NB4 (cell line): Measurements from ENCODE around the gene DPF3.

Source experiments
- DNase-seq: peaks from one replicate; pipeline ENCODE4 v3.0.0; 2010; ENCODE audit warnings: low read depth
- H3K4me3 ChIP-seq: one replicate; pipeline ENCODE4 v1.5.1; 2011; ENCODE audit warnings: mild to moderate bottlenecking, low read depth, low read length, moderate library complexity
- CTCF ChIP-seq: IDR thresholded peaks from one replicate; pipeline ENCODE4 v1.5.1; 2012; ENCODE audit warnings: low read depth, low read length
- MAX ChIP-seq: IDR thresholded peaks from 2 replicates; pipeline ENCODE4 v1.6.1; 2011; ENCODE audit warnings: low read depth, low read length
- MYC ChIP-seq: IDR thresholded peaks from 2 replicates; pipeline ENCODE4 v1.6.1; 2011; ENCODE audit warnings: low read depth, low read length
- POLR2A ChIP-seq: IDR thresholded peaks from 2 replicates; pipeline ENCODE4 v1.6.1; 2011; ENCODE audit warnings: mild to moderate bottlenecking; ENCODE audit not compliant: insufficient read length; ENCODE audit errors: extremely low read depth

DPF3 gene

GRCh38 chr14:72782817-72783216 is 111.1 kb downstream of the DPF3 start:
- DNase-seq = no peak

GRCh38 chr14:72781561-72782508 is 112.1 kb downstream of the DPF3 start:
- no peak for DNase-seq
- TF ChIP-seq MYC = no peak
- TF ChIP-seq POLR2A = no peak
- TF ChIP-seq CTCF = no peak
- no peak for TF ChIP-seq MAX
- no peak overlapping the region for H3K4me3 ChIP-seq

More at GRCh38 chr14:72782817-72783216, 111.1 kb downstream of the DPF3 start:
- no peak for TF ChIP-seq MYC
- TF ChIP-seq MAX = no peak
- TF ChIP-seq POLR2A = no peak
- TF ChIP-seq CTCF = no peak
- no peak overlapping the region for H3K4me3 ChIP-seq

- DNase-seq = no peak
- TF ChIP-seq CTCF (no peak), MAX (no peak), MYC (no peak), POLR2A (no peak)
- H3K4me3 ChIP-seq = no peak overlapping the region
Observed at GRCh38 chr14:72780751-72781150, 113.2 kb downstream of the DPF3 start.

GRCh38 chr14:72779679-72780078 is 114.2 kb downstream of the DPF3 start:
- no peak for TF ChIP-seq CTCF
- TF ChIP-seq POLR2A = no peak
- TF ChIP-seq MYC = no peak
- TF ChIP-seq MAX = no peak
- no peak overlapping the region for H3K4me3 ChIP-seq
- DNase-seq = no peak

- TF ChIP-seq POLR2A = no peak
- no peak for TF ChIP-seq CTCF
- TF ChIP-seq MYC = no peak
- no peak for TF ChIP-seq MAX
- no peak for DNase-seq
- H3K4me3 ChIP-seq = no peak overlapping the region
Observed at GRCh38 chr14:72777636-72778035, 116.3 kb downstream of the DPF3 start.
